ENCODE results near the gene TRPM3.

The TRPM3 gene

GRCh38 chr9:70940605-70941004 lies 180.8 kb downstream of the TRPM3 start:
- DNase-seq: no peak

GRCh38 chr9:70936536-70936935 lies 184.9 kb downstream of the TRPM3 start:
- no peak for DNase-seq

- no peak for DNase-seq
Measured at GRCh38 chr9:70935856-70936255, 185.6 kb downstream of the TRPM3 start.

GRCh38 chr9:70934642-70935041 lies 186.8 kb downstream of the TRPM3 start:
- no peak for DNase-seq

- no peak for DNase-seq
Measured at GRCh38 chr9:70933321-70933720, 188.1 kb downstream of the TRPM3 start.

GRCh38 chr9:70932097-70932496 lies 189.3 kb downstream of the TRPM3 start:
- DNase-seq: no peak

- no peak for DNase-seq
Measured at GRCh38 chr9:70927530-70927929, 193.9 kb downstream of the TRPM3 start.

- DNase-seq: peak; percentile 66
Measured at GRCh38 chr9:70924895-70925547, 196.4 kb downstream of the TRPM3 start.

- no peak for DNase-seq
Measured at GRCh38 chr9:70924380-70924779, 197.0 kb downstream of the TRPM3 start.

GRCh38 chr9:70923961-70924360 lies 197.5 kb downstream of the TRPM3 start:
- DNase-seq: no peak

- no peak for DNase-seq
Measured at GRCh38 chr9:70921136-70921535, 200.3 kb downstream of the TRPM3 start.

- DNase-seq: no peak
Measured at GRCh38 chr9:70917277-70917676, 204.1 kb downstream of the TRPM3 start.

GRCh38 chr9:70911791-70912190 lies 209.6 kb downstream of the TRPM3 start:
- DNase-seq: no peak

GRCh38 chr9:70910598-70910997 lies 210.8 kb downstream of the TRPM3 start:
- no peak for DNase-seq

- DNase-seq: peak; percentile 87
Measured at GRCh38 chr9:70902692-70903131, 218.7 kb downstream of the TRPM3 start.

GRCh38 chr9:70902171-70902570 lies 219.2 kb downstream of the TRPM3 start:
- no peak for DNase-seq

- no peak for DNase-seq
Measured at GRCh38 chr9:70901746-70902145, 219.7 kb downstream of the TRPM3 start.

- no peak for DNase-seq
Measured at GRCh38 chr9:70901013-70901412, 220.4 kb downstream of the TRPM3 start.

- no peak for DNase-seq
Measured at GRCh38 chr9:70893580-70894122, 227.8 kb downstream of the TRPM3 start.

- no peak for DNase-seq
Measured at GRCh38 chr9:70888471-70888870, 232.9 kb downstream of the TRPM3 start.

- DNase-seq: no peak
Measured at GRCh38 chr9:70887826-70888225, 233.6 kb downstream of the TRPM3 start.

- no peak for DNase-seq
Measured at GRCh38 chr9:70883963-70884793, 237.2 kb downstream of the TRPM3 start.

- DNase-seq: no peak
Measured at GRCh38 chr9:70883056-70883455, 238.4 kb downstream of the TRPM3 start.

GRCh38 chr9:70881333-70881732 lies 240.1 kb downstream of the TRPM3 start:
- no peak for DNase-seq

All from islet precursor cell (in vitro differentiated cells).